CD4-positive, alpha-beta T cell treated with Interferon alpha-2 for 1 hour (primary cell): ENCODE results near the gene ARHGEF28.

Source experiments
- DNase-seq, 2 donors: peaks; one replicate each; pipeline ENCODE4 v3.0.0-alpha.2; 2020 to 2022

Gene ARHGEF28

DNA sequence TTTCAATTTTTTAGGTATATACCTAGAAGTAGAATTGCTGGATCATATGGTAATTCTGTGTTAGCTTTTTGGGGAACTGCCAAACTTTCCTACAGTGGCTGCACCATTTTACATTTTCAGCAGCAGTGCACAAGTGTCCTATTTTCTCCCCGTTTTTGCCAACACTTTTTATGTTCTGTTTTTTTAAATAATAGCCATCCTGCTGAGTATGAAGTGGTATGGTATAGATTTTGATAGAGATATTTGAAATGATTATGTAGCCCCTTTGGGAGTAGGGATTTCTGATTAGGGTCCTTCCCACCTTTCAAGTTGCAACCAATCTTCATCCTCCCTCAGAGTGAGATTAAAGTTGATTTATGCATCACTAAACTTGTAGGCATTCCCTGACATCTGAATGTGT lies 76.5 kb downstream of the ARHGEF28 start:
- DNase-seq = no peak

DNA sequence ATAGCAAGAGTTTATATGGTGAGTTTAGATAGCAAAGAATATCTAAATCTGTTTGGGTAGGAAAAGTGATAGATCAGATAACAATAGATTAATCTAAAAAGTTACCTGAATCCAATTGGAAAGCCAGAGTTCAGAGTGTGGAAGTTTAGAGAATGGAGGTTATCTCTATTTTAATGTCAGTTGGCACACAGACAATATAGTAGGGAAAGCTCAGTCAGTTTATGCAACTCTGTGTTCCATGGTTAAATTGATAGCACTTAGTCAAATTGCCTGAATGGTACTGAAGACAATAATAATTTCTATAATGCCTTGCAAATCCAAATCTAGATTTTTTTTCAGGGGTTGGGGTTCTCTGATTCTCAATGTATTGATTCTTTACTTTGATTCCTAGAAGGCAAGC lies 77.0 kb downstream of the ARHGEF28 start:
- DNase-seq = no peak

DNA sequence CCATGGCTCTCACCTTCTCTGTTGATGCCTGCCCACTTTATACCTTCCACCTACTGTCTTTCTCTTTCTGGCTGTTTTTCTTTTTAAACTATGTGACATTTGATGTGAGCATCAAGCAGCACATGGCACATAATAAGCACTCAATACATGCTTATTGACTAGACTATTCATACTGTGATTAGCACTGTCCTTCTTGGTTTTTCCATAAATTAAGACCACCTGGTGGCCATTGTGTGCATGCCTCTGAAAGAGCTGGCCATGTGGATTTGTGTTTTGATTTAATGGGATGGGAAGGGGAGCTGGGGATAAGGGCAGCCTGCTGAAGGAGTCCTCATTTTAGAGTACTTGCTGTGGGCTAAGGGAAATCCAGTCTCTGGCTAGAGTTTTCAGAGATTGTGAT lies 79.4 kb downstream of the ARHGEF28 start:
- no peak for DNase-seq

DNA sequence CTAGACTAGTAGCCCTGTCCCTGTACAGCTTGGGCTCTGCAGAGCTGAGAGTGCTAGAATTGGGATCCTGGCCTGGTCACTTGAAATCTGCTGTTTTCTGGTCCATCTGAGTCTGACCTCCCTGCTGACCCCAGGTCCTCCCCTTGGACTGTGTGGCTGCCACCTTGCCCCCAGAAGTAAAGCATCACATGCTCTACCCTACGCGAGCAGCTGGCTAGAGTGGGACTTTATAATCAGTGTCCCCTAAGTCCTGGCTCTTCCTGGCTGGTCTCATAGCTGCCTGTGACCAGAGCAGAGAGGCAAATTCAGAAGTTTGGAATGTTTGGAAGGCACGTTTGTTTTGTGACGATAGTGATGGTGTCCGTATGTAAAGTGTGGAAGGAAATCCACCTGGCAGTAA lies 81.0 kb downstream of the ARHGEF28 start:
- DNase-seq = no peak

DNA sequence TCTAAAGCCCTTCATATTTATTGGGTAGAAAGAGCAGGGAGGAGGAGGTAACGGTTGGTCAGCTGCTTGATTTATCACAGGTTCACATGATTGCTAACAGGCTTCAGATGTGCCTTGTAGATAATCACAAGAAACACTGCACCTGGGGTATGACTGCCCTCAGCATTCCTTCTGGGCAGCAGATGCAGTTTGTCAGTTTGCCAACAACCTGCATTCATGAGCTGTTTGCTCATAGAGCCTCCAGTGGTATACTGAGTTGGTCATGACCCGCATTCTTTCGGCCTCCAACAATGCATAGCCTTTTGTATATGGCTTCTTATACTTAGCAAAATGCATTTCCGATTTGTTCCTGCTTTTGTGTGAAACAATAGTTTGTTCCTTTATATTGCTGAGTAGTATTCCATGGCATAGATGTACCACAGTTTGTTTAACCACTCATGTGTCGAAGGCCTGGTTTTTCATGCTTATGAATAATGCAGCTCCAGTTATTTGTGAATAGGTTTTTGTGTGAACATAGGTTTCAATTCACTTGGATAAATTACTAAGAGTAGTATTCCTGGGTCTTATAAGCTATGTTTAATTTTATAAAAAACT lies 83.6 kb downstream of the ARHGEF28 start:
- no peak for DNase-seq

DNA sequence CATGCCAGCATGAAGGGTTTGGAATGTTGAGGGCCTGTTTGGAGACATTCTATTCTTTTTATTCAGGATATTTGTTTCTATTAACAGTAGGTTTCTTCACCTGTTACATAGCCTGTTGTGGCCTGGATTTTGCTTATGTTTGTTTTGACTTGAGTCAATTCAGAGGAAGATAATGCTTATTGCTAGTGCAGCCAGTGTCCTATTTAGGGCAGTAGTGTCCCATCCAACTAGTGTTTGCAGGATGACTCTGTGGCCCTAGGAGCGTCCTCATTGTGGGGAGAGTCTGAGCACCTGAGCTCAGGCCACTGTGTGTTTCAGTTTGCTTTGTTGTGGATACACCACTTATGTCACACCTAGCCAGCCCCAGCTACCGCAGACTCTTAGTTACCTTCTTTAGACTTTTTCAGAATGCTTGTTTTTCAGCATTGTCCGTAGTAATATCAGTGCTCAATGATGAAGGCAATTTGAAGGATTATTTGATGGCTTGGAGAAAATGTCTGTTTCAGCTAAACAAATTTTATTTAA lies 90.3 kb downstream of the ARHGEF28 start:
- DNase-seq = no peak

DNA sequence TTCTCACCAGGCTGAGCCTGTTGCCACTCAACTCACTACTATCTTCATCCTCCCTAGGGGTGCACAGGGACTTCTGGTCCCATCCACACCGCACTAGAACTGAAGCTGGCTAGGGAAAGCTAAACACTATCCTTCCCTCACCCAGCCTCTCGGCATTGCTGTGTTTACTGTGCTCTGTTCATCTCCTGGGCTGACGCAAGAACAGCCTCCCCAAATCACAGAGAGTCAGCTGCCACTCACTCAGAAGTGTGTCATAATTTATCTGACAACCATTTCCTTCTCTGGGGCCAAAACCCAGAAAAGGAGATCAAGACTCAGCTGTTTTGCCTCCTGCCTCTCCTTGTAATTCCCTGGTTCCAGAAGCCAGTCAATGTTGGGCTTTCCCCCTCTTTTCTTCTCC lies 92.8 kb downstream of the ARHGEF28 start:
- DNase-seq = no peak

DNA sequence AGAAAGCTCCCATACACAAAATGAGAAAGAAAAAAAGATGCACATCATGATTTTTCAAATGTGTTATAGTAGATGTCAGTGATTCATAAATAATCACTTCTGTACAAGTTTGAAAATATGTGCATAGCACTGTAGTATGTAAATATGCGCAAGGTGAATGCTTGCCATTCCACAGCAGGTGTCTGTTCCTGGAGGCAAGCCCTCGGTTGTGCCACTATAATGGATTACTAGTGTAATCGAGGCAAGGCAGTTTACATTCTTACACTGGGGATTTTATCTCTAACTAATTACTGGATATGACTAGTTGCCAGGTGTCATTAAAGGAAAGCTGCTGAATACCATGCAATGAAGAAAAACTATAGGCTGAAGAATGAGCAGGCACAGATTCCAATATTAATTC lies 93.6 kb downstream of the ARHGEF28 start:
- DNase-seq = no peak

DNA sequence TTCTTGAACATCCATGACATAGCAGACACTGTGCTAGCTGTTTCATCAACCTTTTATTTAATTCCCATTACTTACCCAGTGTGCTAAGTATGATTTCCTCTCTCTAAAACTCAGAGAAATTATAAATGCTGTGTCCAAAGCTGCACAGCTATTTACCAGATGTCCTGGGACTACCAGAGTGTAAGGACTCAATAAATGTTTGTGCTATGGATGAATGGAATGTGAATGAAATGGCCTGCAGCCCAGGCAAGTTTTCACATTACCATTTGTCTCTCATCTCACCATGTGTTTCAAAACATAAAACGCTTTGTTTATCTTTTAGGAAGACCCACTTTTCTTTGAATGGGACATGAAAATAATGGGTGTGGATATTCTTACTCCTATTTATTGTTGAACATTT lies 96.2 kb downstream of the ARHGEF28 start:
- DNase-seq = no peak

DNA sequence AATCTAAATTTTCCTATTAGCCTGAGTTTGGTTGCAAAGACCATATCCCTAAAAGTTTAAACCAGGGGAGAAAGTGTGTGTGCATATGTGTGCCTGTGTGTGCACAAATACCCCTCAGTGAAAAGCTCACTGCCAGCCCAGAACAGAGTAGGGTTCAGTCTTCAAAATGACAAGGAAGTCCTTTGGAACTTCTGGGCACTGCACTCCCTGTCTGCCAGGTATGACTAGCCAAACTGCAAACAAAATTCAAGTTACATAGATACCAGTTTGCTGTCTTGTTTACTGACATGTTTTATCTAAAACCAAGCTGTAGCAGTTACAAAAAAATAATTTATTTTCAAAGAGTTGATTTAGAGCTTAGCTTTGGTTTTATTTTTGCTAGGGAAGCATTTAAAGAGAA lies 100.1 kb downstream of the ARHGEF28 start:
- DNase-seq = no peak

DNA sequence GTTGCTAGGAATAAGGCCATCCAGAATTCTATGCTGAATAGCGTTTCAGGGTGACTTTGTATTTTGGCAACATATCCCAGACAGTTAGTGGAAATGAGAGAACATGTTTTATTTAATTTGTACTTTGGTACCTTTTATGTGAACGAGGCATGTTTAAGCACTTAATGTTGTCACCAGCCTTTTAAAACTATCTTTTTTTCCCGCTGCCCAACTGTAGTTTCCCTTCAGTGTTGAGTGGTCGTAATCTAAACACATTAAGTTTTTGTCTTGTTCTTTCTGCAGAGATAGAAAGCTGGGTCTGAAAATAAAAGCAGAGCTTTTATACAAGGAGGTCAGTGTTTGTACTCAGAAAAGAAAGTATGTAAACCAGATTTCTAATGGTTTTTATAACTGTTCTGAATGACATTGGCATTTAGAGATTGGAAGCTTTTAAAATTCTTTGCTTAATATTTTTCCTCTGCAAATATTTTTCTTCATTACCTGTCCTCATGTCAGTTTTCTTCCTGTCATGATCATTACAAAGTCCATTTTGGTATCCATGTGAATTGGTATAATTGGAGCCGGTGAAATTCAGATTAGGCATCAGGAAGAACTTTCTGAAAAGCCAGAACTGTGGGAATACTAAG lies 100.7 kb downstream of the ARHGEF28 start:
- DNase-seq = no peak

DNA sequence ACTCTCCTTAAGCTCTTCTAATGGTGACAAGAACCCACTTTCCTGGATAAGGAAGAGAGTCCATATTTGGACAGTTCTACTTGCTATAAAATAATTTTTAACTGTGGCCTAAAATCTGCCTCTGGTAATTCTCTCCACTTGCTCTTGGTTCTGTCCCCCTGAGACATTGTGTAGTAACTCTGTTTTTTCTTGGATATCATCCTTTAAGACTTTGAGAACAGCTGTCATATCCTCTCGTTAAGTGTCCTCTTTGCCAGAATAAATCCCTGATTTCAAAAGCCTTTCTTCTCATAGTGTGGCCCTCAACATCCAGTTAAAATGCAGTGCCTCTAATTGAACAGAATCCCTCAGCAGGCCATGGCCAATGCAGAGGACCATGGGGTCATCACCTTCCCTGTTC lies 101.5 kb downstream of the ARHGEF28 start:
- DNase-seq = no peak

DNA sequence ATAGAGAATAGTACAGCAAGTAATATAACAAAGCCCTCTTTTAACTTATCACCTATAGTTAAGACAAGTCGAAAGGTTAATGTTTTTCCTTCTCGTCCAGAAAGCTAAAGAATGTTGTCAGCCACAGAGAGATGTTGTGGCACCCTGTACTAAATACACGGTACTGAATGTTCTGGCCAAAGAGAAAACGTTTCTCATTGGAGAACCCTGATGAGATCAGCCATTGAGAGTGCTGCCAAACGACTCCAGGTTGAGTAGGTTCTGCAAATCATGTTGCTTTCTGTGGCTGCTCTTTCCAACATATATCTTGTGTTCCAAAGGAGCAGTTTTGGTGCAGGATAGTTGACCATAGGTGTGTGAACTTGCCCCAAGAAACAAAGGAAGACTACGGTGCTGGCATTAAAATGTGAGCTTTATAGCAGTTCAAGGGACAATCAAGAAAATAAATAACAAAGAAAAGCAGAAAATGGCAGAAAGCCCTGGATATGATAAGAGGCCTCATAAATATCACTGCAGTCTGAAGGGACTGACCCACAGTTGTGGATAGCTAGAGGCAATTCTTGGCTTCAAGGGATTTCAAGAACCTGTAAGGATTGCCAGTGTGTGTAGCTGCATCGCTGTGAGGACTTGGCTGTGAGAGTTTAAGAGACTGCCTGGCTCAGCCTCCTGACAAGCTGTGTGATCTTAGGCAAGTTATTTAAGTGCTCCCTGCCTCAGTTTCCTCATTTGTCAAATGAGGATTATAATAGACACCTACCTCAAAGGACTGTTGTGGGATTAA lies 102.7 kb downstream of the ARHGEF28 start:
- no peak for DNase-seq

DNA sequence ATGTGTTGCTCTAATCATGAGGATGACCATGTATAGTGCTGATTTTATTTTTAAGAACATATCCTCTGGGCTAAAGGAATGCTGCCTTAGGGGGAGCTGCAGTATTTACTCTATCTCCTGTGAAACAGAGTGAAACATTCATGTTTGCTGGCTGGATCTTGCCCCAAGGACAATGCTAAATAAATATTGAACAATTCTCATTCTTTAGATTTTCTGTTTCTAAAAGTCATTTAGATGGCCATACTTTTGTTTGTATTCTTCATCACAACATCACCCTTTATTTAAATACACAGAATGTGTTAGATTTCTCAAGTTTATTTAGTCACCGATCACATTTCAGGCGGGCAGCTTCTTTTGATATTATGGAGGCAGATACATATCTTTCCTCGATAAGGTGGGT lies 103.3 kb downstream of the ARHGEF28 start:
- no peak for DNase-seq

DNA sequence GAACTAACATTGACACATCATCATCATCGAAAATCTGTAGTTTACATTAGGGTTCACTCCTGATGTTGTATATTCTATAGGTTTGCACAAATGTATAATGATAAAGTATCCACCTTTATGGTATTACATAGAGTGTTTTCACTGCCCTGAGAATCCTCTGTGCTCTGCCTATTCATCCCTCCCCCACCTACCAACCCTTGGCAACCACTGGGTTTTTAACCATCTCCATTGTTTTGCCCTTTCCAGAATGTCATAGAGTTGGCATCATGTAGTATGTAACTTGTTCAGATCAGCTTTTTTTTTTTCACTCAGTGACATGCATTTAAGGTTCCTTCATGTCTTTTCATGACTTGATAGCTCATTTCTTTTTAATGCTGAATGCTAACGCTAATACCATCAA lies 106.0 kb downstream of the ARHGEF28 start:
- no peak for DNase-seq

DNA sequence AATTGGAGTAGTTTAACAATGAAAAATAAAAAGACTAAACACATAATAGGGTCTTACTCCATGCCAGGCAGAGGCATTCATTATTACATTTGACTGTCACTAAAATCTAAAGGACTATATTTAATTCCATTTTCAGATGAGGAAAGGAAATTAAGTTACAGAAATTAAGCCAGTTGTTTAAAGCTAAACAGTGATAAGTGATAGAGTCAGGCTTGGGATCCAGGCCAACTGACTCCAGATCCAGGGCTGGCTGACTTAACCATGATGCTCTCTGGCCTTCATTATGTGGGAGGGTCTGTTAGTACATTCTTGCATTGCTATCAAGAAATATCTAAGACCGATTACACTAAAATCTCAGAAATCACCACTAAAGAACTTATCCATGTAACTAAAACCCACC lies 107.2 kb downstream of the ARHGEF28 start:
- no peak for DNase-seq

DNA sequence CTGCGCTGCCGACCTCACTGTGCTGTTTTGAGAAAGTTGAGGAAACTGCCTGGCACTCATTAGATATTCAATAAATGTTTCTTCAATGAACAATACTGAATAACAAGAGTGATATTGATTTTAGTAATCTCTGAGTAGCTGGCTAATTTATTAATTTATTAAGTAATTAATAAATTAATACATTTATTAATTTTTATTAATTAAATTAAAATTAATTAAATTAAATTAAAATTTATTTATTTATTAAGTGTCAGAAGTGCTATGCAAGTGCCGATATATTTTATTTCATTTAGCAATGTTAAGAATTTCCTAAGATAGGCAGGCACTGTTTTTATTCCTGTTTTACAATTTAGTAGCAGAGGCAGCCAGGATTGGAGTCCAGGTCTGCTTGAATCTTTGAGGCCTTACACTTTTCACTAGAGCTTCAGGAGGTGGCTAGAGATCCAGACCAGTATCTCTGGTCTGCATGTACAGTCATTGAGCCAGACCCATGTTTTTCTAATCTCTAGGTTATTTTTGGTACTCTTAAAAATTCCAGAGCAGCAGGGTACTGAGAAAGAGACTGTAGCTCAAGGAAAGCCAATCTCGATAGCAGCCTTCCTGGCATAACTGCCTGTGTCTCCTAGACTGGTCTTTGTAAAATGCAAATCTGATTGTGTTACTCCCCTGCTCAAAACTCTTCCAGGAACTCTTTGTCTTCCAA lies 109.2 kb downstream of the ARHGEF28 start:
- no peak for DNase-seq

DNA sequence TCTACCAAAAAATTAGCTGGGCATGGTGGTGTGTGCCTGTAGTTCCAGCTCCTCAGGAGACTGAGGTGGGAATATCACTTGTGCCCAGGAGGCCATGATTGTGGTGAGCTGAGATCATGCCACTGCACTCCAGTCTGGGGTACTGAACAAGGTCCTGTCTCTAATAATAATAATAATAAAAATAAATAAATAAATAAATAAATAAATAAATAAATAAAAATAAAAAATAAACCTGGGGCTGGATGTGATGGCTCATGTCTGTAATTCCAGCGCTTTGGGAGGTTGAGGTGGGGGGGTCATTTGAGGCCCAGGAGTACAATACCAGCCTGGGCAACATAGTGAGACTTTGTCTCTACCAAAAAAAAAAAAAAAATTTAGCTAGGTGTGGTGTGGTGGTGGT lies 113.7 kb downstream of the ARHGEF28 start:
- DNase-seq = no peak

DNA sequence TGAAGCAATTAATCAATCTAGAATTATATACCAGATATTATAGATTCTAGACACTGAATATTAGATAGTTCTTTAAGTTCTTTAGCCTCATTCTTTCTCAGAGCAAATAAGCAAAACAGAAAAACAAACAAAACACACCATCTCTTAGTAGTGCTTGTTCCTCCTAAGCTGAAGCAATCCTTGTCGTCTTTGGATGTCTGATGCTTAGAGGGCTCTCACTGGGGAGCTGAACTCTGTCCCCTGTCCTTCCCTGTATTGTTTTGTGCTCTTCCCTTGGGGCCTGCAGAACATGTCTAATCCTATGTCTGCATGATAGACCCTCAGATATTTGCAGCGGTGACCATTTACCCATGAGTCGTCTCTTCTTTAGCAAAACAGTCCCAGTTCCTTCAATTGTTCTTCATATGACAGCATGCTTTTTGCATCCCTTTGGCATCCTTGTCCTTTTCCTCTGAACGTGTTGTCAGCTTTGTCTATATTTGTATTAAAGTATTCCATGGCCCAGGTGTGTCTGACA lies 114.3 kb downstream of the ARHGEF28 start:
- DNase-seq = no peak

DNA sequence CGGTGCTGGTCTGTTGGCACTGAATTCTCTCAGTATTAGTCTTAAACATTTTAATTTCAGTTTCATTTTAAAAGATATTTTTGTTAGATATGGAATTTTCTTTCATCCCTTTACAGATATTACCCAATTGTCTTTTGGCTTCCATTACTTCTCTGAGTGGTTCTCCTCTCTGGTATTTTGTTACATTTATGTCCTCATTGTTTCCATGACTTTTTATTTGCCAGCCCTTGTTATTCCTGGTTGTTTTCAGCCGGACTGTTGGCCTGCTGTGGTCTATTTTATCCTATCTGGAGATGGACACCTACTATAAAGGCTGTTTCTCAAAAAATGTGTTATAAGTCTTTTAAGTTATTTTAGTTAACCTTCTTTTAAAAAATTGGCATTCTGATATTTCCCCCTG lies 117.2 kb downstream of the ARHGEF28 start:
- DNase-seq = no peak

DNA sequence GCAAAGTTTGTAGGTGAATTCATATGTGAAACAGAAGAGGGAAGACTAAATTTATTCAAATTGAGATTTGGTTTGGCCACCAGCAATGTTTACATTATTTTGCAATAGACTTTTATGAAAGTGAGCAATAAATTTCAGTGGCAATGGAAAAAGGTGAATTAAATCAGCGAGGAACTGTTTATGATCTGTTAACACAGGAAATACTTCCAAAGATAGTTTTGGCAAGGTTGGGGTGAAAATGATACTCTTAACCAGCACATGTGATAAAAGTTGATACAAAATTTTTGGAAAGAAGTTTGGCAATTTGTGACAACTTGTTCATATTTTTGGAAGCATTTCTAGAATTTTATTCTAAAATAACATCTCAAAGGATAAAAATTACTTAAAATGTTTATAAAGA lies 119.8 kb downstream of the ARHGEF28 start:
- no peak for DNase-seq

DNA sequence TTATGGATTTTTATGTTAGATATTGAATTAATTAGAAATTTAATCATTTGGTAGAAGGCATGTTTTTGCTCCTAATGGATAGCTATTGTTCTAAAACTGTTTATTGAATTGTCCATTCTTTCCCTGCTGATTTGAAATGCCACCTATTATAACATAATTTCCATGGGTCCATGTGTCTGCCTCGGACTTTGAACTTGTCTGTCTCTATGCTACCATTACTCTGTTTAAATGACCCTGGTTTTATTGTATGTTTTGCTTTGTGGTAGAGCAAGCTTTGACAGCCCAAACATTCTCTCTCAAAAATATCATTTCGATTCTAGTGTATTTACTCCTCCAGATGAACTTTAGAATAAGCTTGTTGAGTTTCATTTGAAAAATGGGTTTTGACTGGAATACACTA lies 120.6 kb downstream of the ARHGEF28 start:
- no peak for DNase-seq

DNA sequence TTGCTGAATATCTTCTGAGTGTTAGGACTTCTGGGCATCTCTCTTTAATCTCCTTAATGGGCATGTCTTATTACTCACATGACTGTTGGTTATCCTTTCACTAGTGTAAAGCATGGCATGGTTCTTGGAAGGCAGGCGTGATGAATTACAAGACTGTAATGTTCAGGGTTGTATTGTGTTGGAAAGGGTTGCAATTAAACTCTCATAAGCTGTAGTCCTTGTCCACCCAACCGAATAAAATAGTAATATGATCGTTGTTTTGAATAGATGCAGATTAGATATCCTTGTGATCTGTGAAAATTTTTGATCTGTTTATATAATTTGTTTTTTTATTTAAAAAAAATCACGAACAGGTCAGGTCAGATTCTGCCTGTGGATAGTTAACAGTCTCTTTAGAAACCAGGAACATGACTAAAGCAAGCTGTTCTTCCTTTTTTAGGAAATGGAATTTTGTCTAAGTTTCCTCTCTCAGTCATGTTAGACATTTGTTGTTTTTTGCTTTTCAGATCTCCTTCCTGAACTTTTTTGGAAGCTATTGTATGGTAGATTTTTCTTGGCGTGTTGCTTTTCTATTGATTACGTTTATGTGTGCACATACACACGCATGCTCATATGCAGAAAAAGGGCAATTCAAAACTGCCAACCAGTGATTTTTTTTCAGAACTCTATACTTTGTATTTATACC lies 121.8 kb downstream of the ARHGEF28 start:
- no peak for DNase-seq
